Left ventricle myocardium inferior (tissue), 1 donor: Measurements from ENCODE around the gene PRIMPOL. TPM values are rescaled to one million over a fixed set of nuclear protein-coding genes. Genes with fewer than 3 reads are reported as not detected.

ENCODE experiments used
- DNase-seq: peaks from one replicate; pipeline ENCODE4 v3.0.0-alpha.2; 2020
- H3K27ac ChIP-seq: fragments of 200-600 bp; replicated peaks from 2 replicates; pipeline ENCODE4 v1.8.0; 2021
- H3K27me3 ChIP-seq: fragments of 200-600 bp; 2 replicates; pipeline ENCODE4 v1.8.0; 2021; ENCODE audit warnings: low read depth
- H3K36me3 ChIP-seq: fragments of 200-600 bp; 2 replicates; pipeline ENCODE4 v1.8.0; 2021
- H3K4me1 ChIP-seq: fragments of 200-600 bp; 2 replicates; pipeline ENCODE4 v1.8.0; 2021
- H3K4me3 ChIP-seq: fragments of 200-600 bp; 2 replicates; pipeline ENCODE4 v1.8.0; 2021; ENCODE audit warnings: mild to moderate bottlenecking, moderate library complexity
- H3K9me3 ChIP-seq: fragments of 200-600 bp; replicated peaks from 2 replicates; pipeline ENCODE4 v1.8.0; 2021
- CTCF ChIP-seq: fragments of 200-600 bp; IDR thresholded peaks from 2 replicates; pipeline ENCODE4 v1.8.0; 2021; ENCODE audit warnings: antibody characterized with exemption, mild to moderate bottlenecking, borderline replicate concordance
- intact Hi-C: fragments of 100-400 bp; cut with micrococcal nuclease; formaldehyde crosslinking; loops from one replicate; pipeline ENCODE4 v1.11.0; 2022
- total RNA-seq: library from RNA; stranded (reverse); fragmentation: NEBNext Ultra II Directional; extraction: Animal tissue kit (Norgen Biotek cat#: 25700); gene quantifications from one replicate; pipeline ENCODE4 v1.2.1, GENCODE V29; 2021
- donor health status: DM: no; HTN: yes; CAD: no; lungs with severe emphysema.

Gene PRIMPOL
- total RNA-seq, 1 donor from 2014 or later = 10.6 TPM

- Histone ChIP-seq H3K4me1 (peaks cover 35% of the 10 kb centered on the region), H3K27ac (peak overlapping the region; percentile 60), H3K9me3 (no peaks in the 10 kb centered on the region), H3K36me3 (peaks cover 25% of the 10 kb centered on the region), H3K4me3 (no peak overlapping the region), H3K27me3 (no peaks in the 10 kb centered on the region)
- intact Hi-C loops = no loop called here
- no peak for DNase-seq
- no peak for TF ChIP-seq CTCF
Measured at GRCh38 chr4:184695178-184695896, 45.8 kb downstream of the PRIMPOL start.

- no peaks in the 10 kb centered on the region for H3K27me3 ChIP-seq
- no peaks in the 10 kb centered on the region for H3K9me3 ChIP-seq
- no peak overlapping the region for H3K27ac ChIP-seq
- H3K4me1 ChIP-seq = peaks cover 35% of the 10 kb centered on the region
- no peak overlapping the region for H3K4me3 ChIP-seq
- DNase-seq = no peak
- peaks cover 8% of the 10 kb centered on the region for H3K36me3 ChIP-seq
- TF ChIP-seq CTCF = no peak
- intact Hi-C loops = no loop called here
Measured at GRCh38 chr4:184697956-184698355, 48.4 kb downstream of the PRIMPOL start.

GRCh38 chr4:184699941-184700340, 50.4 kb downstream of the PRIMPOL start:
- Histone ChIP-seq H3K4me3 (no peak overlapping the region), H3K27me3 (no peaks in the 10 kb centered on the region), H3K4me1 (peaks cover 25% of the 10 kb centered on the region), H3K9me3 (no peaks in the 10 kb centered on the region), H3K27ac (no peak overlapping the region), H3K36me3 (no peaks in the 10 kb centered on the region)
- no peak for DNase-seq
- intact Hi-C loops = no loop called here
- TF ChIP-seq CTCF = no peak

GRCh38 chr4:184702114-184702513, 52.6 kb downstream of the PRIMPOL start:
- DNase-seq = no peak
- intact Hi-C loops = no loop called here
- H3K36me3 ChIP-seq = no peaks in the 10 kb centered on the region
- no peak overlapping the region for H3K27ac ChIP-seq
- H3K4me1 ChIP-seq = peaks cover 17% of the 10 kb centered on the region
- H3K9me3 ChIP-seq = no peaks in the 10 kb centered on the region
- no peaks in the 10 kb centered on the region for H3K27me3 ChIP-seq
- no peak overlapping the region for H3K4me3 ChIP-seq
- no peak for TF ChIP-seq CTCF

GRCh38 chr4:184705692-184706091, 56.2 kb downstream of the PRIMPOL start:
- H3K9me3 ChIP-seq = no peaks in the 10 kb centered on the region
- H3K4me3 ChIP-seq = no peak overlapping the region
- H3K27me3 ChIP-seq = no peaks in the 10 kb centered on the region
- no peaks in the 10 kb centered on the region for H3K36me3 ChIP-seq
- intact Hi-C loops = no loop called here
- no peaks in the 10 kb centered on the region for H3K4me1 ChIP-seq
- TF ChIP-seq CTCF = no peak
- H3K27ac ChIP-seq = no peak overlapping the region
- DNase-seq = no peak
